HG03558 (cell line): ENCODE data around the gene MPST.

ENCODE experiments used
- ATAC-seq: cut with Tn5 transposase; IDR thresholded peaks from one replicate; pipeline ENCODE4 v1.9.1; 2021; ENCODE audit warnings: moderate number of reproducible peaks; ENCODE audit not compliant: unreplicated experiment; ENCODE audit errors: extremely low read depth

MPST gene

GRCh38 chr22:37000676-37001534 lies 18.6 kb upstream of the MPST start:
- ATAC-seq, result no peak

- ATAC-seq, result no peak
These were observed 17.7 kb upstream of the MPST start for GRCh38 chr22:37001826-37002225.

- ATAC-seq, result no peak
These were observed 16.9 kb upstream of the MPST start for GRCh38 chr22:37002633-37003032.

GRCh38 chr22:37007651-37008050 lies 11.9 kb upstream of the MPST start:
- ATAC-seq, result no peak

GRCh38 chr22:37008365-37008764 lies 11.2 kb upstream of the MPST start:
- no peak for ATAC-seq

- no peak for ATAC-seq
These were observed 10.1 kb upstream of the MPST start for GRCh38 chr22:37009490-37009889.

DNA sequence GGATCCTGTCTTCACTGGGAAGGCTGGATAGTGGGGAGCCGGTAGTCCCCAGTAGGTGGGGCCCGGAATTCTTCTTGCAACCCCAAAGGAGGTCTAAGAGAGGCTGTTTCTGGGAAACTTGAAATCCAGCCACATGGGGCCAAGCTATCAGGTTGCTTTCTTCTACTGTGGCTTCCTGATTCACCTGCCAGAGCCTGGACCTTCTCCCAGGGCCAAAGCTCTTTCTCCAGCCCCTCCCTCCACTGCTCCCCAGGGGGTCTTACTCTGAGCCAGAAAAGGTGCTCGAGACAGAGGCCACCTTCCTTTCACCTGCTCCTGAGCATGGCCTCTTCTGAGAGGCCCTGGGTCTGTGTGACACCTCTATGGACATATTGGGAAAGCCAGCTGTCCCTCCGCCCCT lies 9.4 kb upstream of the MPST start:
- ATAC-seq, result no peak

DNA sequence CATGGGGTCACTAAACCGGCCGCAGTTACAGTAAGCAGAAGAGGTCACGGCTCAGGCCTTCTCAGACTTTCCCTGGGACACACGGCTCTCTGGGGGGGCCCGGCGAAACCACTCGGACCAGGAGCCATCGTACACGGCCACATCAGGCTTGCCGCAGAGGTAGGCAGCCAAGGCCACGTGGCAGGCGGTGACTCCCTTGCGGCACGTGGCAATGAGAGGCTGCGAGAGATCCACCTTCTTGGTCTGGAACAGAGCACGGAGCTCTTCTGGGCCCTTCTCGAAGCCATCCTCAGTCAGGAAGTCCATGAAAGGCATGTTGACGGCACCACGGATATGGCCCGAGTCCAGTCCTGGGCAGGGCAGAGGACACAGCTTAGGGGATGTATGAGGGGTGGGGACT lies 8.6 kb upstream of the MPST start:
- no peak for ATAC-seq

- ATAC-seq, result no peak
These were observed 8.1 kb upstream of the MPST start for GRCh38 chr22:37011472-37011871.

DNA sequence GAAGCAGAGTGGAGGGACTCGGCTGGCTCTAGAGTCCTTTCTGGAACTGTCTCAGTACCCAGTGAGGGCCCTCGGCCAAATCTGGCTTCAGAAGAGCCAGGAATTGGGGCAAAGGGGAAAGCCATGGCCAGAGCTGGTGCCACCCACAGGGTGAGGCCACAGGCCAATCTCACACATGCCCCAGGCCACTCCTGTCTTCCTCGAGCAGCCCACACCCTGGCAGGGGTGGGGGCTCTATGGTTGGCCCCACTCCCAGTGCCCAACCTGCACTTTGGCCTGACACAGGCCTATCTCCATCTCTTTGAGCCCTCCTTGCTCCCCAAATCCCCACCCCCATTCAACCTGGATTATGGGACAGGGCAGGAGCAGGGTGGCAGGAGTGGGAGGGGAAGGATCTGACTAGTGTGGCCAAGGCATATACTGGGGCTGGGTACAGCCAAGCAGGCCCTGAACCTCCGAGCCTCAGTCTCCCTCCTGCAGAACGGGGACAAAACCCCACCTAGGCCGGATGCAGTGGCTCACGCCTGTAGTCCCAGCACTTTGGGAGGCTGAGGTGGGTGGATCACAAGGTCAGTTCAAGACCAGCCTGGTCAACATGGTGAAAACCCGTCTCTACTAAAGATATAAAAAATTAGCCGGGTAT lies 7.2 kb upstream of the MPST start:
- no peak for ATAC-seq

DNA sequence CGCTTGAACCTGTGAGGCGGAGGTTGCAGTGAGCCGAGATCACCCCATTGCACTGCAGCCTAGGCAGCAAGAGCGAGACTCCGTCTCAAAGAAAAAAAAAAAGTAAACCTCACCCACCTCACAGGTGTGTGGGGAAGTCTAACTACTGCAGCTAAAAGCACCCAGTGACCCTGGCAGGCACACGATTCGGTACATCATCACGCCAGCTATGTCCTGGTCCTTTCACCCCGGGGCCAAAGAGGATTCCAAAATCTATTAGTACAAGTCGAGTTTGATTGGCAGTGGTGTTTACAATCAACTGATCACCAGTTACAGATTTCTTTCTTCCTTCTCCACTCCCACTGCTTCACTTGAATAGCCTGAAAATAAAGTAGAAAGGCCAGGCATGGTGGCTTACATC lies 6.6 kb upstream of the MPST start:
- ATAC-seq, result no peak

DNA sequence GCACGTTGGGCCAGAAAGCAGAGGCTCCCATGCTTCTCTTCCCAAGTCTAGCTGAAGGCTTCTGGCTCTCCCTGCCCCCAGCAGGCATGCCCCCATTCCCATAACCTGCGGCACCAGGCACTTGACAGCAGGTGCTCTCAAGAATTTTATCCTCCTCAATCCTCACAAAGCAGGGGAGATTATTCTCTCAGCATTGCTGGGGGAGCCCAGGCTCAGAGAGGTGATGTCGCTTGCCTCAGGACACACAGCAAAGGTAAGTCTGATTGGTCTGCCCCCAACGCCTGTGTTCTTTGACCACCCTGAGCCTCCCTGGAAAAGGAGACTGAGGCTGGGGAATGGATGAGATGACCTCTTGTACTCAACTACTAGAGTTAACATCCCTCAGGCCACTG lies 5.1 kb upstream of the MPST start:
- ATAC-seq, result no peak

- no peak for ATAC-seq
These were observed 4.5 kb upstream of the MPST start for GRCh38 chr22:37014835-37015586.

GRCh38 chr22:37015587-37015878 lies 4.0 kb upstream of the MPST start:
- ATAC-seq, result no peak

- no peak for ATAC-seq
These were observed 3.2 kb upstream of the MPST start for GRCh38 chr22:37016134-37016910.

DNA sequence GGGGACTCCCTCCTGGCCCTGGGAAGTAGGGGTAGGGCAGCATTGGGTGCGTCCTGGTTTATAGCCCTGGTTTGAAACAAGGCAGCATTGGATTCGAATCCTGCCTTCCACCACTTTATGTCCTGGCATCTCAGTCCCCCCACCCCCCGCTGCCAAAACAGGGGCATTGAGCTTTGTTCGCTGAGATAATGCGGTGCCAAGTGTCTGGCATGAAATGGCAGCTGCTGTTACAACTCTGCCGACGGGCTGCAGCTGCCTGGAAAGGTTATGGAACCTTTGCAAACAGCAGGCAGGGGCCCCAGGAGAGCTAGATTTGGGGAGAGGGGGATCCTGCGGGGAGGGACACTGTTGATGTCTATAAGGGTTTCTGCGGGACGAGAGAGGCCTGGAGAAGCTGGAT lies 2.2 kb upstream of the MPST start:
- ATAC-seq, result no peak

DNA sequence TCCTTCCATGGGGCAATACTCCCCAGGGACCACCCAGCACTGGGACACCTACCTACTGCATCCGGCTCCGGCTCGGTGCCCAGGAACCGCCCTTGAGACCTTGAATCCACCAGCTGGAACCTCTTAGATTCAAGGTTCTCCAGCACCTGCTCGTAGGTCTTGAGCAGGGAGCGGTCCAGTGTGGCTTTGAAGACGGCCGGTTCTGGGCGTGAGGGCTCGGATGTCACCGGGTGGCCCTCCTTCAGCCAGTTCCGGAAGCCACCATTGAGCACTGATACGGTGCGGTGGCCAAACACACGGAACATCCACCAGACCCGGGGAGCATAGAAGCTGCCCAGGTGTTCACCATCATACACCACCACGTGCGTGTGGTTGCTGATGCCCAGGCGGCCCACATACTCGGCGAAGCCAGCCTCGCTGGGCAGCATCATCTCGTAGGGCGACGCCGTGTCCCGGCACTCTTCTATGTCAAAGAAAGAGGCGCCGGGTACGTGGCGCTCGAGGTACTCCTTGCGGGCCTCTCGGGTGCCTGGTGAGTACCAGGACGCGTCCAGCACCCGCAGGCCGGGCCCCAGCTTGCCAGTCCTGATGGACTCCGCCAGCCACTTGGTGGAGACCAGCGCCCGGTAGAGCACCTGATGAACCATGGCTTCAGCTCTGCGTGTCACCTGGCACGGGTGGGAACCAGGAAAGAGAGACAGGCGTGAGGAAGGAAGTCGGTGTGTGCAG lies 1.3 kb upstream of the MPST start:
- no peak for ATAC-seq

DNA sequence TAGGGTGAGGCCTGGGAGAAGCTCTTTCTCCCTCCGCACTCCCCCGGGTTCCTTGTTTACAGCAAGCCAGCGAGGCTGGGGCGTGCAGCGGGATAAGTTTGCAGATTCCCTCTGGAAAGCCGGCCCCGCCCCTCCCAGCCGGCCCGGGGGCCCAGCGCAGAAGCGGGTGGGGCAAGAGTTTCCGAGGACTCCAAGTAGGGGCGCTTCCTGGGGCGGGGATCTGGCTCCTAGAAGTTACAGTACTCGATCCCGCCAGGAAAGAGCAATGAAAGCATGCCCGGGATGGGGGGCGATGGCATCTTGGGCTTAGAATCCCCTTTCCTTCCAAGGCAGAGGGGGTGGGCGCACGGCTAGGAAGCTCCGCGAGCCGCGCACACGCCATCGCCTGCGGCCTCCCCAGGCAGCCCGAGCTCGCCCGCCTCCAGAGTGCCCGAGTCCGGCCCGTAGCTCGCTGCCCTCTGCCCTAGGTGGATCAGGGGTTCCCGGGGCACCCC lies 680 bp upstream of the MPST start:
- ATAC-seq, result no peak

- ATAC-seq, result no peak
These were observed 594 bp downstream of the MPST start for GRCh38 chr22:37020192-37020479.

DNA sequence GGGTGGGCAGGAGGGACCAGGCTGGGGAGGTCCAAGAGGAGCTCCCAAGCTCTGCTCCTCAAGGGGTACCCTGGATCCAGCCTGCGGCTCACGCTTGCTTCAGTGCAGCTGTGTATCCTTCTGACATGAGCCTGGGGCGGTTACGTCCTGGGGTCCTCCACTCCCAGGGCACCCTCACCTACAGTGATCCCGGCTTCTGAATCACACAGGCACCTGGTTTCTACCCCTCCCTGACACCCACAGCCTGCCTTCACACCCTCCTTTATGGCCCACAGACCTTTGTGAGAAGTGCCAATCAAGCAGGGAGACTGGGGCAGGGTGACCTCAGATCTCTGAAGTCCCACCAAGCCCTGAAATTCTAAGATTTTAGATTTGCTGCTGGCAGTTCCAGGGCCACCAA lies 1.5 kb downstream of the MPST start:
- no peak for ATAC-seq
